GM18508 (cell line): Measurements from ENCODE around the gene PNO1.
A peak's percentile ranks its signal among the peaks of the same experiment; 100 is the strongest.
"Not testable (repeated sequence)": the region's sequence is repeated elsewhere in the genome, so short reads cannot be mapped to it uniquely, and the experiment has no call there.

Experiments used
- ATAC-seq: cut with Tn5 transposase; IDR thresholded peaks from one replicate; pipeline ENCODE4 v1.9.1; 2021; ENCODE audit warnings: moderate number of reproducible peaks; ENCODE audit not compliant: insufficient read depth, unreplicated experiment

Gene PNO1

DNA sequence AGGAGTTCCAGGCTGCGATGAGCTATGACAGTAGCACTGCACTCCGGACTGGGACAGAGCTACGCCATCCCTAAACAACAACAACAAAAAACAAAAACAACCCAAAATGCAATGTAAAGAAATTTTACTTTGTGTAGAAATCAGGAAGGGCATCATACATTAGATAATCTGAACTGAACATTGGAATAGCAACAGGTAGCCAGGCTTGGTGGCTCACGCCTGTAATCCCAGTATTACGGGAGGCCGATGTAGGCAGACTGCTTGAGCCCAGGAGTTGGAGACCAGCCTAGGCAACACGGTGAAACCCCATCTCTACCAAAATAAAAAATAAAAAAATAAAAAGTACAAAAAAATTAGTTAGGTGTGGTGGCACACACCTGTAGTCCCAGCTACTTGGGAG, 2.1 kb upstream of the PNO1 start:
- ATAC-seq: no peak

DNA sequence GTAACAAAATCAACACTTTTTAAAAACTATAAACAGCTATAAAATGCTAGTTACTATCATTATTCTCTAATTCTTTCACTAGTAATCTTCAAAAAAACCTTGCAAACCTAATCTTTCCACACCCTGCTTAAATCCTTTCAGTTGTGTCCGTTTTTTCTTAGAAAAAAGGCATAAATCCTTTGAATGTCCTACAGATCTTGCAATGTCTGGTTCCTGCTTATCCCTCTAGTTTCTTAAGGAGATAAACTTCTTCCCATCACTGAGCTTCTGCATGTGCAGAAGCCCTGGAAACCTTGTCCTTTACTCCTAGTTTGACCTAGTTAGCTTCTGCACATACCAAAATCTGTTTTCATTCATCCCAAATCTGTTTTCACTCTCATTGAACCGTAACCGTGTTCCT, 1.3 kb upstream of the PNO1 start:
- ATAC-seq: no peak

DNA sequence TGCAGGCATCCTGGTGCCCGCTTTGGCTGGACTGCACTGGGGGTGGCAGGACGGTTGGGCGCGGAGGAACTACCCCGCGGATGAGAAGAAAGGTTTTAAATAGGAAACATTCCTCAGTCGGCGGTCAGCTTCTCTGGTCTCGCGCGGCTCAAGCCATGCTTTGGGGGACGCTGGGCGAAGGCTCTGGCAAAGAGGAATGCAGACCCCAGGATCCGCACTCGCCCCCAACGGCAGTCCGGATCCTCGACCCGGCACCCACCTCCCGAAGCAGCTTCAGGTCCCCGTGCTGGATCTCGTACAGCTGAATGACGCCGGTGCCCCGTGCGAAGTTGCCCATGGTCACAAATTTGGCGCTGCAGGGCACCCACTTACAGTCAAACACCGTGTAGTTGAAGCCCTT, 686 bp upstream of the PNO1 start:
- peak; percentile 16 for ATAC-seq

DNA sequence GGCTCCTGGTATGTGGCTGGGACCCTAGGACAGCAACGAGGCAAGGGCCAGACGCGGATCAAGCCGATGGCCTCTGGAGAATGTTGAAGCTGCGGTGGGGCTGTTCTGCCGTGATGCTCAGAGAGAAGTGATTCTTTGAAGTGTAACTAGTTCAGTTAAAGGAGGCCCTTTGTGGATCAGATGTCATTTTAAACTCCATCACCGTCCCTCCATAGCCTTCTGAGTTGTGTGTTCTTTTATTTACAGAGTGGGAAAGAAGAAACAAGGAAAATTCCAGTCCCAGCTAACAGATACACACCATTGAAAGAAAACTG, 403 bp downstream of the PNO1 start:
- no peak for ATAC-seq

DNA sequence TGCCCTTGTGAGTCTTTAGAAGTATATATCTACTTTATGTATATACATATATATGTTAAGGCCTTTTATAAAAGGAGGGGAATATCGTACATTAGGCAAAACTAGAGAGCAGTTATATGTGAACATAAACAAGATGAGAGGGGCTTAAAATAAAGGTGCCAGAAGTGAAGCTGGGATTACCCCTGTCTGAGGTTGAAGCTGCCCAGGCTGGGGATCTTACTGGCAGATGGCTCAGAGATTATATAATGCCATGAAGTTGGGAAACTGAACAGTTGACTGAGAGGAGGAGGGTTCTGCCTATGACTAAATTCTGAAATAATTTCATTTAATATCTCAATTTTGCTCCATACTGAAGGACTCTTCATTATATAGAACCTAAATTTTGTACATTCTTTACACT, 6.0 kb downstream of the PNO1 start:
- ATAC-seq: no peak

DNA sequence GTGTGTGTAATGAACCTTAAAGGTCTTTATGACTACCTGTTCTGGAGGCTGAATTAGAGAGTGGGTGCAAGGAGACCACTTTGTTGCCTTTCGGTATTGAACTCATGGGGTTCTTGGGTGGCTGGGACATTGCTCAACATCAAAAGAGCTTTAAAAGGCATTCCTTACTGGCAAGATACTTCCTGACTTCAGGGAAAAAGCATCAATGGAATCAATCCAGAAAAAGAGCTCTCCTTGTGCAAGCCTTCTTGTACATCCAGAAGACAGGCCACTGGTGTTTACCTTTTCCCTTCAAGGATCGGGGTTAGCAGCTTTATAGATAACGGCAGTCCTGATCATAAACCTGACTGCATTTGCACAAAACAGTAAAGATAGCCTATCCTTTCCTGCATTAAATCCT, 9.5 kb downstream of the PNO1 start:
- ATAC-seq: no peak

DNA sequence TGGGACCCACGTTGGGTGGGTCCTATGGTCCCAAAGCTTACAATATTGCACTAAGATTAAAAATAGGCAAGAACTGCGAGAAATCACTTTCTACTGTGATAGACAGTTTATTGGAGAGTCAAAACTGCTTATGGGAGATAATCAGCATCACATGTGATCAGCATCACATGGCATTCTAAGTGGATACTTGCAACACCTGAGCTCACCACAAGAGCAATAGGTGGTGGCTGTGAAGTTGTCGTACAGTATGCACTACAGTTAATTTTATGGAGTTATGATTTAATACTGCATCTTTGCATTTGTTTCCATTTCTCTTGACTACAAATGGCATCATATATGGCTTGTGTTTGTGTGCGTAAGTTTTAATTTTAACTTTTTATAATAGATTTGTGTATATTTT, 11.6 kb downstream of the PNO1 start:
- ATAC-seq: no peak

DNA sequence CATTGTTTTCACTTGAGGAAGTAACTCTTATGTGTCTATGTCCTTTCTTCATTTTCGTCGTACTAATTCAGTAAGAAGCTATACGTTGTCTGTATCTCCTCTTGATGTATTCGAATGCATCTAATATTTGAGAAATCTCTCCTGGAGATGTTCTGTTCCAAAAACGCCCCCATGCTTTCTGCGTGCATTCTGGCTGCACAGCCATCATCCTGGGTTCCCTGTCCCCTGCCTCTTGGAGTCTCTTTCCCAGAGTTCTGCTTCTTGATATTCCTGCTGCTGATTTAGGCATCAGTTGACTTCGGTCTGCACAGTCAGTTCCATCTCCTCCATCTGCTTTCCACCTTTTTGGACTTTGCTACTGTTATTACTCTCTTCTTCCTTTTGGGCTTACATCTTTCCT, 13.5 kb downstream of the PNO1 start:
- ATAC-seq: no peak

DNA sequence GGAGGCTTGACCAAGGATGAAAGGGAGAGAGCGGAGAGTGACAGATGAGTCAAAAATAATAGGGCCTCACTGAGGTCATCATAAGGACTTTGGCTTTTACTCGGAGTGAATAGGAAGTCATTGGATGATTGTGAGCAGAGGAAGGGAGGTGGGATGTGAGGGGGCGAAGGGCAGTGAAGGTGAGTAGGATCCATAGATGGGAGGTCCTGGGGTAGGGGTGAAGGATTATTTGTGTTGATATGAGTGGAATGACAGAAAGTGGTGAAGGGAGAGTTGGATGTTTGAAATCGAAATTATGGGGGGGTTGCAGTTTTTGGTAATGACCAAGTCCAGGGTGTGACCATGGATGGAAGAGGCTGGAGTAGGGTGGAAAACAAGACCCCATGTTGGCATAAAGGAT, 14.0 kb downstream of the PNO1 start:
- no peak for ATAC-seq

DNA sequence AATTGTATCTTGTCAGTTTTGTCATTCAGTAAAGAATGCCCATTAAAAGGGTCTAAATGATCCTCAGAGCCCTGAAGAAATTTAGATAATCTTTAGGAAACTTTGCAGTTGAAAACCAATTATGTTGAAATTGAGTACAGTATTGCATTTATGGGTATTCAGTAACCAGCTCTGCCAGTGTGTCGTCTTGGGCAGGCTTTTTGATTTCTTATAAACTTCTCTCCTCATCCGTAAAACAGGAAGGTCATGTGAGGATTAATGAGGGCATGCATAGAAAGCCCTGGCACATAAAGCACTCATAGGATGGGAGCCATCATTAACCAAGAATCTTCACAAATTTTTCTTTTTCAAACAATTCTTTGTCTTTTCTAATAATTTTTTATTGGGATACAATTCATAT, 14.8 kb downstream of the PNO1 start:
- ATAC-seq: no peak

DNA sequence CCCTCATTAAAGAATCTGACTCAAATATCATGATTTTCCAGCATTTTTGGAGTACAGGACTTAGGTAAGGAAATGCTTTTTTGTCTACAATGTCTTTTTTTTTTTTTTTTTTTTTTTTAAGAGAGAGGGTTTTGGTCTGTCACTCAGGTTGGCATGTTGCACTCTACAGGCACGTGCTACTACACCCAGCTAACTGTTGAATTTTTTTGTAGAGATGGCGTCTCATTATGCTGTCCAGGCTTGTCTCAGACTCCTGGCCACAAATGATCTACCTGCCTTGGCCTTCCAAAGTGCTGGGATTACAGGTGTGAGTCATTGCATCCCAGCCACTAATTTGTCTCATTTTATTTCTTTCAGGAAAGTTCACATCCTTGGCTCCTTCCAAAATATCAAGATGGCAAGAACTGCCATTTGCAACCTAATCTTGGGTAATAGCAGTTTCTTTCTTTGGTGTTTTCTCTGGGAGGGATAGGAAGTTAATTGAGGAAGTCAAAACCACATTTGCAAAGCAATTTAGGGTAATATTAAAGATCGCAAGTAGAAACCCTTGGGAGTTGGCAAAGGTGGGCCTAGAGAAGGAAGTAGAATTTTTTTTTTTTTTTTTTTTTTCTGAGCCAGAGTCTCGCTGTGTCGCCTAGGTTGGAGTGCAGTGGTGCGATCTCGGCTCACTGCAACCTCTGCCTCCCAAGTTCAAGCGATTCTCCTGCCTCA, 15.5 kb downstream of the PNO1 start:
- ATAC-seq: no peak

DNA sequence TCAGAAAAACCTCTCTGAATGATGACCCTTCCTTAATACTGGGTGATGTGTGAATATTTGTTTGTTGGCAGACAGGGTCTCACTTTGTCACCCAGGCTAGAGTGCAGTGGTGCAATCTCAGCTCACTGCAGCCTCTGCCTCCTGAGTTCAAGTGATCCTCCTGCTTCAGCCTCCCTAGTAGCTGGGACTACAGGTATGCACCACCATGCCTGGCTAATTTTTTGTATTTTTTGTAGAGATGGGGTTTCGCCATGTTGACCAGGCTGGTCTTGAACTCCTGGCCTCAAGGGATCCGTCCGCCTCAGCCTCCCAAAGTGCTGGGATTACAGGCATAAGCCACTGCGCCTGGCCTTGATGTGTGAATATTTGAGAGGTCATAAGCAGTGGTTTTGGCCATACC, 17.5 kb downstream of the PNO1 start:
- ATAC-seq: not testable (repeated sequence)

DNA sequence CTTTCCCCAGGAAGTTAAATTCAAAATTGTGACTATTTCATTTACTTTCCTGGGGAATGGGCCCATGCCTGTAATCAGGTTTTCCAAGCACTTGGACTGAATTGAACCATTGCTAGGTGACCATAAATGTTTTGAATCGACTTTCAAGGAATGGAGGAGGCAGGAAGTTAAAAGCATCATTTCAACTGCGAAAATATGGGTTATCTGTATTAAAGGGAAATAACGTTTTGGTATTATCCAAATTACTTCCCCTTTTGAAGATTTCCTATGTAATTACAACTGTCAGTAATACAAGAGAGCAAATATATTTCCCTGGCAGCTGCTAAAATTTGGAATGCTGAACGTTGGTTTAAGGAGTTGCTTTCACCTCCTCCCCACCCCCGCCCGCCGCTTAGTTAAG, 19.0 kb downstream of the PNO1 start:
- ATAC-seq: no peak

DNA sequence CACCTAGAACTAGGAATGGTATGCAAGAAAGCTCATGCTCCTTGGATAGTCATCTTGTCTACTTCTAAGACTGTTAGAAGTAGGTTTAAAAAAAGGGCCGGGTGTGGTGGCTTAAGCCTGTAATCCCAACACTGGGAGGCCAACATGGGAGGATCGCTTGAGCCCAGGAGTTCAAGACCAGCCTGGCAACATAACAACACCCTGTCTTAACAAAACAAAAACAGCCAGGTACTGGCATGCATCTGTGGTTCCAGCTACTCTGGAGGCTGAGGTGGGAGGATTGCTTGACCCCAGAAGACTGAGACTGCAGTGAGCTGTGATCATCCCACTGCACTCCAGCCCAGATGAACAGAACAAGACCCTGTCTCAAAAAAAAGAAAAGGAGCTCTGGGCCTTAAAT, 19.9 kb downstream of the PNO1 start:
- ATAC-seq: no peak

DNA sequence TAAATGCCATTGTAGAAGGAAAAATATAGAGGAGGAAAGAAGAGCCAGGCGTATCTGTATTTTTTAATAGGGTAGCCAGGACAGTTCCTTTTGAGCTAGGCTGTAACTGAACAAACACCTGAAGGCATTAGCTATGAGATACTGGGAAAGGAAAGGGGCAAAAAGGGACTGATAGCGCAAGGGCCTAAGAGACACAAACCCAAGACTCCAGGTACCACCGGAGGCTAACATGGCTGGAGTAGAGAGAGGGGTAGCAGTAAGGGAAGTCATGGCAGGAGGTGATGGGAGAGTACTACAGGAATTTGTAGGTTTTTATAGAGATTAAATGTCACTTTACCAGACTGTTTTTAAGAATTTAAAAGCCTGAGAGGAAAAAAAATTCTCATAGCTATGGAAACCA, 20.7 kb downstream of the PNO1 start:
- ATAC-seq: no peak

DNA sequence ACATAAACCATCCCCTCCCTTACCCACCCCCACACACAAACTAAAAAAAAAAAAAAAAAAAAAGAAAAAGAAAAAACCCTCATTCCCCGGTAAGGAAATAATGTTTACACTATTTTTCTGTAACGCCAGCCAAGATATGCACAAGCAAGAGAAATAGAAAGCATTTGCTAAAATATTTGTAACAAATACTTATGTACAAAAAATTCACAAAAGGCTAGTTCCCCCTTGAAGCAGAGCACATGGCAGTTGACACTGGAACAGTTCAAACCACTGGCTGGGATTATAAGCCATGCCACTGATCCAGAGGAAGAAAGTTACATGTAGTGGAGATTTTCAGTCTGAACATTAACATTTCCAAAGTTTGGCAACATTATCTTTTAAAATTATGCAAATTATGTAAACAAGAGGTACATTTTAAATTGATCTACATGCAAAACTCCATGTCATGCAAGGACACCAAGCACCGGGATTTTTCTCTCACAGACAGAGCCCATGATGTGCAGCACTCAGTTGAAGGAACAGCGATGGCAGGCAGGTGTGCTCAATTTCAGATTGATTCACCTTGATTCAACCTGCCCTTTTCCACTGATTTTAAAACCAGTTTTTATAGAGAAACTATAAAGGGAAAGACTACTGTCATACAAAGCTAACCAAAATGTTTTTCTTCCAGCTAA, 21.4 kb downstream of the PNO1 start:
- no peak for ATAC-seq

DNA sequence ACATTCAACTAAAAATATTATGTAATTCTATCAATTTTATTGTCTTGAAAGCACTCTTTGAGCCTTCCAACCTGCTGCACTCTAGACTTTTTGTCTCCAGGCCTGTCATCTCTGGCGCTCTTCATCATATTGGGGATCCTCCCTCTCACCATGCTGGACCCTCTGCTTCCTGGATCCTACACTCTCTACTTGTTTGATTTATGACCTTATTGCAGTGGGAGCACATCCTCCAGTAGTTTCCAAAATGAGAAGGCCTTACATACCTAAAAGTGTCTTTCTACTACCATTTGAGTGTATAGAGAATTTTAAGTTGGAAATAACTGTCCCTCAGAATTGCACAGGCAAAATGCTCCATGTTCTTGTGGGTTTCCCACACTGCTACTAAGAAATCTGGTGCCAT, 25.2 kb downstream of the PNO1 start:
- no peak for ATAC-seq

DNA sequence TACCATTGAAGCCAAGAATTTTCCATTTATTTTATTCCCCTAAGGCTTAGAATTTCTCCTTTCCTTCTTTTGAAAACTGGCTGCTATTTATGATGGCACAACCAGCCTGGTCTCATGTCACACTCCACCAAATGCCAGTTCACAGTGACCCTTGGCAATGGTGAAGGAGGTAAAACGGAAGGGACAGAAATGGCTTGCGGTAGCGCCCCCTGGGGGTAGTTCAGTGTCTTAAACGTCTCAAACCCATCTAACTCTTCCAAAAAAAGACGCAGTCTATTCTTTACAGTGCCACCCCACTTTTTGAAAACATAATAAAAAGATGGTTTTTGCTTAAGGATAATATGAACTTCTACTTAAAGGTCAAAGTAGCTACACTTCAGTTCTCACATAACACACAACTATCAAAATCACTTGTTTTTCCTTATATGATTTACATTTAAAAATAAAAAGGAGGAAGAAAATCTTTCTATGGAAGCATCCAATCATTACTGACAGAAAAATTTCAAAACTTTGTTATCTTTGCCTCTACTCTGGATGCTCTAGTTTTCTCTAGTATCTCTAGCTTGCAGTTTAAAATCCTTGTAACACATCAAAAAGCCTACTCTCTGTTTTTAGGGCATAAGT, 28.0 kb downstream of the PNO1 start:
- ATAC-seq: no peak

DNA sequence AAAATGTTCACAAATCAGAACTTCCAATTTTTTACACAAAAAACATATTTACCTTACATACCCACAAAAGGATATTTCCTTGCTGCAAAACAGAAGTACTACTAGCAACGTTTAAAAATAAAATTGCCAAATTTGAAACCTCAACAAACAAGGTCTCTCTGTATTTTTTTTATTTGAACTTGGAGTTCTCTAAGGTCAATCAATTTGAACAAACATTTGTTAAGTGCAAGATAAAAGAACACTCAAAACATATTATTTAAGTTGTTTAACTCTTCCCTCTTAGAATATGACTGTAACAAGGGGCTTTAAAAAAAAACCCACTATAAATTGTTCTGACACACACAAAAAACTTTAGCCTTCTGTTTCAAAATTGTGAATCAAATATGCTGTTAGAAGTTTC, 29.6 kb downstream of the PNO1 start:
- ATAC-seq: no peak

DNA sequence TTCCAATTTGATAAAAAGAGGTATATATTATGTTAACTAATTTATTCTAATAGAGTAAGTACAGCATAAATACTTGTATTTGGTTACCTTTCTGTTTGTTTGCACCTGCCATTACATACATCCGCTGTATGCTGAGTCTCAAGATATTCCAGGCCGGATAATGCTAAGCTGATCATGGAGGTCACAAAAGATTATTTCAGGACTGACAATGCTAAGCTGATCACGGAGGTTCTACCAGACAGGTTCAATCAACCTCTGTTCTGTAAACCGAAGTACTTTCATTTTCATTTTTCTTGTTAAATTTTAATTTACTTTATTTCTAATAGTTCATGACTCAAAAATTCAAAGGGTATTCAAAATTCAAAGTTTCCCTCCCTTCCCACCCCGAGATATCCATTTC, 31.1 kb downstream of the PNO1 start:
- ATAC-seq: no peak

DNA sequence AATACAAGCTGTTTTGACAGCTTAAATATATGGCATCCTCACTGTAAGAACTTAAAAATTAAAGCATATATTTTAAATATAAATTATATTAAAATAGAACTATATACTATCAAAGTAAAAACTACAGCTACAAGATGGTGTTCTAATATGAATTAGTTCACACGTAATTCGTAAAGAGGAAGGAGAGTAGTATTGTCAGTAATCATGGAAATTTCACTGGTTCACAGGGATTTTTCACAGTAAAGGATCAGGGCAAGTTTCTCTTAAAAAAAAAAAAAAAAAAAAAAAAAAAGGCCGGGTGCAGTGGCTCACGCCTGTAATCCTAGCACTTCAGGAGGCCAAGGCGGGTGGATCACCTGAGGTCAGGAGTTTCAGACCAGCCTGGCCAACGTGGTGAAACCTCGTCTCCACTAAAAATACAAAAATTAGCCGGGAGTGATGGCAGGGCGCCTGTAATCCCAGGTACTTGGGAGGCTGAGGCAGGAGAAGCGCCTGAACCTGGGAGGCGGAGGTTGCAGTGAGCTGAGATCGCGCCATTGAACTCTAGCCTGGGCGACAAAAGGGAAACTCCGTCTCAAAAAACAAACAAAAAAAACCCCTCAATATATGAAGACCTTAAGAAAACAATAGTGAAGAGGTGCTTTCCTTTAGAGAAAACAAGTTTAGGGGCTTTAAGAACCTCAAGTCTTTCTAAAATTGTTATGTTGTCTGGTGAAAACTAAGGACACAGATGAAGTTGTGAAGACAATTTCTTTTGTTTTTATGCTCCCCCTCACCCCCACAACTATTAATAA, 32.5 kb downstream of the PNO1 start:
- ATAC-seq: no peak
